Prostate gland (tissue), 2 donors: ENCODE data around the gene NUCKS1.

Source experiments
- POLR2A ChIP-seq: fragments of 450-650 bp; IDR thresholded peaks from one replicate; pipeline ENCODE4 v1.6.1; 2016; ENCODE audit warnings: antibody characterized with exemption, mild to moderate bottlenecking
- POLR2AphosphoS5 ChIP-seq: sonication (generic); formaldehyde crosslinking; IDR thresholded peaks from one replicate; pipeline ENCODE4 v1.6.1; 2017; ENCODE audit warnings: antibody characterized with exemption
- TF ChIP-seq, protein P1 (sequence below), 4 experiments: fragments of 200-600 bp in 2 of 4; fragments of 450-650 bp in 2 of 4; sonication (generic) in 2 of 4; IDR thresholded peaks; 1 replicate in 3 of 4; 2 replicates in 1 of 4; pipeline ENCODE4 v1.5.1; 2016 to 2019; ENCODE audit warnings: antibody characterized with exemption in 4 of 4, mild to moderate bottlenecking in 2 of 4, moderate library complexity in 2 of 4

DNA sequence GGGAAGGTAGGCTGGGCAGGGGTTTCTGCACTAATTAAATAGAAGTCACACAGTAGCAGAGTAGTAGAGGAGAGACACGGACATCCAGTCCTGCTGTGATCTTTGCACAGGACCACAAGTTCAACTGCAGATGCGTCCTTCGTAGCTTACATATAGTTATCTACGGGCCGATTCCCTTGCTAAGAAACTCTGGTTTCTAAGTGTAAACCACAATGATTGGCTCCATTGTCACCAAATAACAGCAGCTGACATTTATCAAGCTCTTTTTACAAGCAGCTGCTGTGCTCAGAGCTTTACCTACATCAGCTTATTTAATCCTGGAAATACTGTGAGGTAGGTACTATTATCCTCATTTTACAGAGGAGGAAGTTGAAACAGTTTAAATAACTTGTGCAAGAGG lies 72.8 kb downstream of the NUCKS1 start:
- TF ChIP-seq, protein P1, sequence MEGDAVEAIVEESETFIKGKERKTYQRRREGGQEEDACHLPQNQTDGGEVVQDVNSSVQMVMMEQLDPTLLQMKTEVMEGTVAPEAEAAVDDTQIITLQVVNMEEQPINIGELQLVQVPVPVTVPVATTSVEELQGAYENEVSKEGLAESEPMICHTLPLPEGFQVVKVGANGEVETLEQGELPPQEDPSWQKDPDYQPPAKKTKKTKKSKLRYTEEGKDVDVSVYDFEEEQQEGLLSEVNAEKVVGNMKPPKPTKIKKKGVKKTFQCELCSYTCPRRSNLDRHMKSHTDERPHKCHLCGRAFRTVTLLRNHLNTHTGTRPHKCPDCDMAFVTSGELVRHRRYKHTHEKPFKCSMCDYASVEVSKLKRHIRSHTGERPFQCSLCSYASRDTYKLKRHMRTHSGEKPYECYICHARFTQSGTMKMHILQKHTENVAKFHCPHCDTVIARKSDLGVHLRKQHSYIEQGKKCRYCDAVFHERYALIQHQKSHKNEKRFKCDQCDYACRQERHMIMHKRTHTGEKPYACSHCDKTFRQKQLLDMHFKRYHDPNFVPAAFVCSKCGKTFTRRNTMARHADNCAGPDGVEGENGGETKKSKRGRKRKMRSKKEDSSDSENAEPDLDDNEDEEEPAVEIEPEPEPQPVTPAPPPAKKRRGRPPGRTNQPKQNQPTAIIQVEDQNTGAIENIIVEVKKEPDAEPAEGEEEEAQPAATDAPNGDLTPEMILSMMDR (IDR thresholded peaks at IDR 0.05): no peak
- TF ChIP-seq POLR2A (no peak), POLR2AphosphoS5 (no peak)
